A549 treated with CpdA at 1 μM for 4 hours (cell line): ENCODE results near the gene PDHB. TPM values are rescaled to one million over a fixed set of nuclear protein-coding genes. Genes with fewer than 3 reads are reported as not detected.

Experiments used
- total RNA-seq: library from RNA; stranded (reverse); fragments of 200-300 nt; extraction: Qiagen RNA extraction; gene quantifications from 5 replicates; pipeline ENCODE4 v1.2.3, GENCODE V29; 2022; ENCODE audit warnings: low read depth

Gene PDHB
- total RNA-seq, result 56.1 to 71.4 TPM (median 61.2 TPM) in 5 replicates

DNA sequence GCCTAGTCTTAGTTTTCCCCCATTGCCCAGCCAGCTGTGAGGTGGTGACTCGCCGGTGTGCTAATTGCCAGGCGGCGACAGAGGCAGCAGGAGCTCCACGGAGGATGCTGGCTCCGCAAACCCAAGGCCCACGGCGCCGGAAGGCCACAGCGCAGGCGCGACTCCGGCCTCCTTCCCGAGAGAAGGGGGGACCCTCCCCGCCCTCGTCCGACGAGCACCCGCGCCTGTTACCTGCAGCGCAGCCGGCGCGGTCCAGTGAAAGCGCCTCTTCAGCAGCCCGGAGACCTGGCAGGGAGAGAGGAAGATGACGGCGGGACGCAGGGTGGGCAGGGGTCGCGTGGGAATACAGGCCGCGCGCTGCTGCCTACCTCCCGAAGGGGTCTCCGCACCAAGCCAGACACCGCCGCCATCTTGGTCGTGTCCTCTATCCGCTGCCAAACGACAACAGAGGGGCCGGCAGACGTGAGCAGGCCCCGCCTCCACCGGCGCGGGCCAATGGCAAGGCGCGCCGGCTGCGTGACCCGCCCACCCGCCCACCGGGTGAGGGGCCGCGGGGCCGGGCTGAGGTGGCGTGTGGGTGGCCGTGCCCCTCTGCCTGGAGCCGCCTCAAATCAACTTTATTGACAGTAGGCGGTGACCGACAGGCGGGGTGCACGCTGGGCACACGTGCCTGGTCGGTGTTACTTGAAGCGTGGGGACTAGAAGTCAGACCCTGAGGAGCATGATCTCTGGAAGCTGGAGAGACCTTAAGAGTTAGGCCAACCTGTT, at the start of gene PDHB:
TSS of gene PDHB (minus strand) at position 433 of the 768 bp plus-strand sequence. CDS start at position 410, 23 bp downstream.

Other genes starting within 250 kb of the PDHB start
- gene DNASE1L3, start 222.9 kb downstream of the PDHB start, total RNA-seq, result 0.09 to 0.30 TPM (median 0.16 TPM) in 3 of 5 replicates, not detected in the others
- 11.4 to 14.6 TPM (median 13.0 TPM) in 5 replicates for gene ABHD6, start 196.0 kb downstream of the PDHB start, total RNA-seq
- 9.3 to 14.1 TPM (median 10.1 TPM) in 5 replicates for gene RPP14, start 127.6 kb downstream of the PDHB start, total RNA-seq
- gene HTD2, start 127.3 kb downstream of the PDHB start, total RNA-seq, result 5.5 to 8.5 TPM (median 7.2 TPM) in 5 replicates
- 4.9 to 7.6 TPM (median 6.6 TPM) in 5 replicates for gene PXK, start 100.9 kb downstream of the PDHB start, total RNA-seq
- 7.7 to 9.4 TPM (median 8.7 TPM) in 5 replicates for gene KCTD6, start 58.3 kb upstream of the PDHB start, total RNA-seq
- 6.7 to 13.0 TPM (median 10.9 TPM) in 5 replicates for gene ACOX2, start 103.4 kb upstream of the PDHB start, total RNA-seq
- gene FAM107A, start 143.6 kb upstream of the PDHB start, total RNA-seq, result 0.07 to 0.08 TPM in 2 of 5 replicates, not detected in the others
- 0.10 TPM in 1 of 5 replicates, not detected in the others for gene FAM3D, start 232.9 kb upstream of the PDHB start, total RNA-seq